ENCODE data around the gene BBOX1. TPM values are rescaled to one million over a fixed set of nuclear protein-coding genes. Genes with fewer than 3 reads are reported as not detected.

The BBOX1 gene
- total RNA-seq, 4 donors from 2014 or later = not detected

GRCh38 chr11:27029966-27030365 lies 10.6 kb upstream of the BBOX1 start:
- no peaks in the 10 kb centered on the region for H3K9me3 ChIP-seq
- TF ChIP-seq POLR2A (IDR thresholded peaks at IDR 0.05) (no peak), CTCF (IDR thresholded peaks at IDR 0.05) (no peak)
- H3K36me3 ChIP-seq = no peaks in the 10 kb centered on the region
- H3K4me1 ChIP-seq = no peaks in the 10 kb centered on the region
- no peak for DNase-seq
- no peak overlapping the region for H3K4me3 ChIP-seq
- H3K27ac ChIP-seq = no peak overlapping the region
- no peaks in the 10 kb centered on the region for H3K27me3 ChIP-seq

GRCh38 chr11:27031754-27032153 lies 8.9 kb upstream of the BBOX1 start:
- H3K4me1 ChIP-seq = no peaks in the 10 kb centered on the region
- no peak overlapping the region for H3K27ac ChIP-seq
- no peaks in the 10 kb centered on the region for H3K36me3 ChIP-seq
- H3K27me3 ChIP-seq = no peaks in the 10 kb centered on the region
- DNase-seq = no peak
- no peak for TF ChIP-seq POLR2A (IDR thresholded peaks at IDR 0.05)
- no peak for TF ChIP-seq CTCF (IDR thresholded peaks at IDR 0.05)
- H3K9me3 ChIP-seq = no peaks in the 10 kb centered on the region
- no peak overlapping the region for H3K4me3 ChIP-seq

GRCh38 chr11:27039873-27040272 lies 742 bp upstream of the BBOX1 start:
- H3K4me1 ChIP-seq = no peaks in the 10 kb centered on the region
- DNase-seq = no peak
- H3K27ac ChIP-seq = no peak overlapping the region
- no peaks in the 10 kb centered on the region for H3K27me3 ChIP-seq
- H3K4me3 ChIP-seq = no peak overlapping the region
- no peaks in the 10 kb centered on the region for H3K36me3 ChIP-seq
- TF ChIP-seq CTCF (IDR thresholded peaks at IDR 0.05) (no peak), POLR2A (IDR thresholded peaks at IDR 0.05) (no peak)
- no peaks in the 10 kb centered on the region for H3K9me3 ChIP-seq

GRCh38 chr11:27041141-27041899 lies 705 bp downstream of the BBOX1 start:
- no peak for DNase-seq
- Histone ChIP-seq H3K4me3 (no peak overlapping the region), H3K9me3 (no peaks in the 10 kb centered on the region), H3K27me3 (no peaks in the 10 kb centered on the region), H3K36me3 (no peaks in the 10 kb centered on the region), H3K4me1 (no peaks in the 10 kb centered on the region), H3K27ac (no peak overlapping the region)
- TF ChIP-seq POLR2A (IDR thresholded peaks at IDR 0.05) (no peak), CTCF (IDR thresholded peaks at IDR 0.05) (no peak)

- no peaks in the 10 kb centered on the region for H3K4me1 ChIP-seq
- DNase-seq = no peak
- no peak for TF ChIP-seq CTCF (IDR thresholded peaks at IDR 0.05)
- no peak for TF ChIP-seq POLR2A (IDR thresholded peaks at IDR 0.05)
- H3K4me3 ChIP-seq = no peak overlapping the region
- H3K27me3 ChIP-seq = no peaks in the 10 kb centered on the region
- H3K36me3 ChIP-seq = no peaks in the 10 kb centered on the region
- no peak overlapping the region for H3K27ac ChIP-seq
- no peaks in the 10 kb centered on the region for H3K9me3 ChIP-seq
Observed at GRCh38 chr11:27046956-27047355, 6.3 kb downstream of the BBOX1 start.
